HepG2 (cell line): ENCODE results near the gene INPP4B.

ENCODE experiments used
- BCL3 ChIP-seq: sonication (generic); formaldehyde crosslinking; IDR thresholded peaks from 2 replicates; pipeline ENCODE4 v1.5.1; 2020; ENCODE audit warnings: mild to moderate bottlenecking, missing genetic modification reagents, moderate library complexity
- CREB1 ChIP-seq, 2 experiments: fragments of 450-650 bp in 1 of 2; IDR thresholded peaks; 2 replicates each; pipeline ENCODE4 v1.6.1; 2016 to 2017; ENCODE audit warnings: control low read depth in 1 of 2, mild to moderate bottlenecking in 1 of 2, missing compliant biosample characterization in 1 of 2, missing genetic modification characterization in 1 of 2
- CTCF ChIP-seq: sonication (generic); formaldehyde crosslinking; IDR thresholded peaks from 2 replicates; pipeline ENCODE4 v1.5.0; 2020; ENCODE audit warnings: mild to moderate bottlenecking, missing genetic modification reagents, moderate library complexity
- DNMT1 ChIP-seq: sonication (generic); formaldehyde crosslinking; IDR thresholded peaks from 2 replicates; pipeline ENCODE4 v1.5.1; 2020; ENCODE audit warnings: mild to moderate bottlenecking, missing genetic modification reagents
- NFE2L1 ChIP-seq: sonication (generic); formaldehyde crosslinking; IDR thresholded peaks from 2 replicates; pipeline ENCODE4 v1.4.0; 2020; ENCODE audit warnings: missing genetic modification reagents, mild to moderate bottlenecking, borderline replicate concordance
- RXRA ChIP-seq: sonication (generic); formaldehyde crosslinking; IDR thresholded peaks from 2 replicates; pipeline ENCODE4 v1.5.1; 2020; ENCODE audit warnings: missing genetic modification reagents
- ZFX ChIP-seq: sonication (generic); formaldehyde crosslinking; IDR thresholded peaks from 2 replicates; pipeline ENCODE4 v1.4.0; 2020; ENCODE audit warnings: mild to moderate bottlenecking, low read depth, missing genetic modification reagents, moderate library complexity
- ZNF331 ChIP-seq: sonication (generic); formaldehyde crosslinking; IDR thresholded peaks from 2 replicates; pipeline ENCODE4 v1.4.0; 2020; ENCODE audit warnings: missing genetic modification reagents
- ZNF777 ChIP-seq: sonication (generic); formaldehyde crosslinking; IDR thresholded peaks from 2 replicates; pipeline ENCODE4 v1.4.0; 2020; ENCODE audit warnings: missing genetic modification reagents

- no peak for TF ChIP-seq ZNF331 (CRISPR knock-in tag)
- TF ChIP-seq NFE2L1 (CRISPR knock-in tag), result no peak
- TF ChIP-seq BCL3 (CRISPR knock-in tag), result no peak
- no peak for TF ChIP-seq ZFX (CRISPR knock-in tag)
- no peak for TF ChIP-seq RXRA
- TF ChIP-seq CREB1 (IDR thresholded peaks at IDR 0.05), result no peak
- TF ChIP-seq CREB1 (CRISPR knock-in tag; IDR thresholded peaks at IDR 0.05), result no peak
- no peak for TF ChIP-seq CTCF
- TF ChIP-seq DNMT1 (CRISPR knock-in tag), result no peak
- no peak for TF ChIP-seq ZNF777 (CRISPR knock-in tag)
Observed at GRCh38 chr4:142142366-142143054, 703.6 kb downstream of the INPP4B start.
